LNCAP (cell line): ENCODE data around the gene MORF4L1.

Experiments
- CTCF ChIP-seq: fragments of 450-650 bp; IDR thresholded peaks from 2 replicates; pipeline ENCODE4 v1.5.1; 2017; ENCODE audit warnings: mild to moderate bottlenecking

Gene MORF4L1

GRCh38 chr15:78850941-78851755 is 21.5 kb upstream of the MORF4L1 start:
- no peak for TF ChIP-seq CTCF

GRCh38 chr15:78853500-78853899 is 19.2 kb upstream of the MORF4L1 start:
- TF ChIP-seq CTCF, result no peak

- no peak for TF ChIP-seq CTCF
Measured at GRCh38 chr15:78854833-78855372, 17.8 kb upstream of the MORF4L1 start.

- TF ChIP-seq CTCF, result no peak
Measured at GRCh38 chr15:78855746-78856145, 16.9 kb upstream of the MORF4L1 start.

- TF ChIP-seq CTCF, result peak; percentile 54
Measured at GRCh38 chr15:78859971-78860719, 12.5 kb upstream of the MORF4L1 start.

- no peak for TF ChIP-seq CTCF
Measured at GRCh38 chr15:78866803-78867202, 5.9 kb upstream of the MORF4L1 start.

- TF ChIP-seq CTCF, result no peak
Measured at GRCh38 chr15:78868366-78868765, 4.3 kb upstream of the MORF4L1 start.
